Endothelial cell of umbilical vein (primary cell): ENCODE data around the gene PCGF1. TPM values are rescaled to one million over a fixed set of nuclear protein-coding genes. Genes with fewer than 3 reads are reported as not detected.

Experiments
- BruUV-seq: library from RNA; stranded (reverse); fragments of 400-500 nt; replicated peaks from 2 replicates; lab custom pipeline; 2021; lab: Mats Ljungman, UMichigan
- CTCF ChIA-PET: fragments of 300-600, 350-600 bp; sonication (Branson Sonifier 250); formaldehyde crosslinking; loops from one replicate; lab custom pipeline; 2021; ENCODE audit warnings: antibody characterized with exemption, inconsistent platforms; lab: Charles Lee
- POLR2A ChIA-PET: fragments of 300-600, 350-600 bp; sonication (Branson Sonifier 250); formaldehyde crosslinking; loops from one replicate; lab custom pipeline; 2021; ENCODE audit warnings: antibody characterized with exemption, inconsistent platforms; lab: Charles Lee
- DNase-seq: peaks from one replicate; pipeline ENCODE4 v3.0.0-alpha.2; 2011; ENCODE audit warnings: low read depth, low spot score
- FAIRE-seq: peaks from 2 replicates; lab custom pipeline; 2011; peaks lifted over from hg19 to GRCh38; lab: Jason Lieb, UNC
- H2AFZ ChIP-seq: 2 replicates; pipeline ENCODE4 v1.6.0; 2012; ENCODE audit warnings: low read depth, low read length, control low read depth, inconsistent platforms
- H3K27ac ChIP-seq: 2 replicates; pipeline ENCODE4 v1.5.1; 2011; ENCODE audit warnings: low read depth, mild to moderate bottlenecking, control low read depth, low read length, moderate library complexity; ENCODE audit not compliant: insufficient read depth
- H3K27me3 ChIP-seq, 2 experiments: 2 replicates each; pipeline versions ENCODE4 v1.6.0 to v1.6.1; 2011; ENCODE audit warnings: low read length in 2 of 2, mixed read lengths in 1 of 2; ENCODE audit not compliant: control insufficient read depth in 2 of 2, insufficient read depth in 2 of 2
- H3K36me3 ChIP-seq, 2 experiments: 2 replicates in 1 of 2; 3 replicates in 1 of 2; pipeline ENCODE4 v1.5.1; 2011; ENCODE audit warnings: low read length in 2 of 2, mild to moderate bottlenecking in 1 of 2, moderate library complexity in 1 of 2; ENCODE audit not compliant: control insufficient read depth in 2 of 2, insufficient read depth in 2 of 2; ENCODE audit errors: extremely low read depth in 1 of 2
- H3K4me1 ChIP-seq: 3 replicates; pipeline ENCODE4 v1.5.1; 2011; ENCODE audit warnings: mild to moderate bottlenecking, low read length; ENCODE audit not compliant: control insufficient read depth, insufficient read depth; ENCODE audit errors: extremely low read depth
- H3K4me2 ChIP-seq: 2 replicates; pipeline ENCODE4 v1.6.1; 2011; ENCODE audit warnings: low read length, control low read depth, mixed read lengths; ENCODE audit not compliant: insufficient read depth
- H3K4me3 ChIP-seq, 3 experiments: fragments of 200-600 bp in 1 of 3; sonication (generic), shearing (Covaris generic) in 1 of 3; replicated peaks in 1 of 3; 2 replicates each; pipeline ENCODE4 v1.5.1; 2011 to 2016; ENCODE audit warnings: control low read depth in 3 of 3, low read length in 3 of 3, mild to moderate bottlenecking in 2 of 3, inconsistent platforms in 1 of 3, low read depth in 1 of 3, moderate library complexity in 1 of 3; ENCODE audit not compliant: insufficient read depth in 1 of 3
- H3K79me2 ChIP-seq: 2 replicates; pipeline ENCODE4 v1.6.0; 2012; ENCODE audit warnings: low read length, inconsistent platforms; ENCODE audit not compliant: control insufficient read depth, insufficient read depth
- H3K9ac ChIP-seq: replicated peaks from 2 replicates; pipeline ENCODE3; 2011; ENCODE audit warnings: low read length, control low read depth; ENCODE audit not compliant: insufficient read depth; ENCODE audit errors: extremely low read depth
- H3K9me1 ChIP-seq: replicated peaks from 3 replicates; pipeline ENCODE4 v1.6.0; 2011; ENCODE audit warnings: mild to moderate bottlenecking, low read length; ENCODE audit not compliant: control insufficient read depth, insufficient read depth; ENCODE audit errors: extremely low read depth
- H3K9me3 ChIP-seq: replicated peaks from 2 replicates; pipeline ENCODE4 v1.5.1; 2012; ENCODE audit warnings: low read length, inconsistent platforms; ENCODE audit not compliant: control insufficient read depth, insufficient read depth
- H4K20me1 ChIP-seq: replicated peaks from 2 replicates; pipeline ENCODE3; 2011; ENCODE audit warnings: mild to moderate bottlenecking, low read length; ENCODE audit not compliant: control insufficient read depth, insufficient read depth; ENCODE audit errors: extremely low read depth
- EZH2 ChIP-seq: IDR thresholded peaks from 2 replicates; pipeline ENCODE4 v1.6.1; 2012; ENCODE audit warnings: borderline replicate concordance, low read depth, mild to moderate bottlenecking, moderate library complexity, low read length, inconsistent platforms; ENCODE audit not compliant: severe bottlenecking
- FOS ChIP-seq: IDR thresholded peaks from 2 replicates; pipeline ENCODE4 v1.6.1; 2011; ENCODE audit warnings: mild to moderate bottlenecking, low read length, moderate library complexity, borderline replicate concordance; ENCODE audit not compliant: insufficient read depth
- GATA2 ChIP-seq: IDR thresholded peaks from 2 replicates; pipeline ENCODE4 v1.7.0; 2011; ENCODE audit warnings: low read depth, mild to moderate bottlenecking, moderate library complexity, mixed read lengths, low read length; ENCODE audit not compliant: insufficient read length, insufficient read depth
- JUN ChIP-seq: IDR thresholded peaks from 2 replicates; pipeline ENCODE4 v1.6.1; 2011; ENCODE audit warnings: borderline replicate concordance, low read depth; ENCODE audit not compliant: insufficient read length, insufficient read depth
- MYC ChIP-seq: IDR thresholded peaks from one replicate; pipeline ENCODE4 v1.6.1; 2011; ENCODE audit warnings: mild to moderate bottlenecking, low read depth, low read length
- POLR2A ChIP-seq: IDR thresholded peaks from 2 replicates; pipeline ENCODE4 v1.6.1; 2012; ENCODE audit warnings: low read depth, mild to moderate bottlenecking, control low read depth, low read length
- POLR2AphosphoS5 ChIP-seq: IDR thresholded peaks from 2 replicates; pipeline ENCODE4 v1.6.1; 2012; ENCODE audit warnings: low read depth, mild to moderate bottlenecking, control low read depth, low read length, moderate library complexity; ENCODE audit not compliant: insufficient read depth
- dilution Hi-C: fragments of 300-500 bp; cut with MboI; formaldehyde crosslinking; loops from one replicate; pipeline ENCODE4 v1.15.0; 2019; ENCODE audit warnings: low sequenced_read_pairs; ENCODE audit not compliant: extremely low pct_ligation_motif_present
- intact Hi-C: fragments of 100-400 bp; cut with micrococcal nuclease; formaldehyde crosslinking; loops from one replicate; pipeline ENCODE4 v1.10.0; 2022
- polyA plus RNA-seq, 4 experiments: library from polyadenylated mRNA; depleted of rRNA in 3 of 4; stranded (reverse) in 3 of 4; unstranded in 1 of 4; fragments of >200 nt; gene quantifications; 2 replicates each; pipeline versions ENCODE4 v1.2.1 to v1.2.3, GENCODE V29; 2011 to 2012; ENCODE audit warnings: missing spikeins in 1 of 4
- total RNA-seq: library from RNA; stranded (reverse); gene quantifications from 2 replicates; pipeline ENCODE4 v1.2.3, GENCODE V29; 2021
- TF ChIP-seq, protein P1 (sequence below), 2 donors: IDR thresholded peaks; 1 replicate in 1 of 2; 2 replicates in 1 of 2; pipeline ENCODE4 v1.5.1; 2011; ENCODE audit warnings: low read length in 2 of 2, mild to moderate bottlenecking in 2 of 2, moderate library complexity in 2 of 2, control low read depth in 1 of 2, inconsistent platforms in 1 of 2, low read depth in 1 of 2; ENCODE audit not compliant: insufficient read depth in 1 of 2; ENCODE audit errors: extremely low read depth in 1 of 2
- TF ChIP-seq, protein P2 (sequence below): IDR thresholded peaks from 2 replicates; pipeline ENCODE4 v1.6.1; 2011; ENCODE audit not compliant: insufficient read depth, insufficient read length

The PCGF1 gene
- total and polyA plus RNA-seq, 2 donors (not counting 3 experiments of a cell fraction or from before 2014, with no cell fraction given) = 17.4 to 19.2 TPM

DNA sequence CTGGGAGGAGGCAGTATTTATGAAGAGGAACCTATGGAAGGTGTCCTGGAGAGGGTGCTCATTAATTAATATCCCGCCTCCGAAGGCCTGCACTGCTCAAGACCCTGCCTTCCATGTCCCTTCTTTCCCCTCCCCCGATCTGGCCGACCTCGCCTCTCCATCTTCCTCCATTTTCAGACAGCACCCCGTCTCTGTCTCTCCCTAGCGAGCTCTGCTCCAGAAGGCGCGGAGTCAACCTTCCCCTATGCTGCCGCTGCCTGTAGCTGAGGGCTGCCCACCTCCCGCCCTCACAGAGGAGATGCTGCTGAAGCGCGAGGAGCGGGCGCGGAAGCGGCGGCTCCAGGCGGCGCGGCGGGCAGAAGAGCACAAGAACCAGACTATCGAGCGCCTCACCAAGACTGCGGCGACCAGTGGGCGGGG lies 50.4 kb downstream of the PCGF1 start:
- H3K9me1 ChIP-seq = no peaks in the 10 kb centered on the region
- no peaks in the 10 kb centered on the region for H4K20me1 ChIP-seq
- POLR2A ChIA-PET = no interaction called here
- peak overlapping the region; percentile 58 for H3K4me2 ChIP-seq
- H3K79me2 ChIP-seq = peaks cover 2% of the 10 kb centered on the region
- FAIRE-seq (no peak), DNase-seq (peak; percentile 52)
- H3K9me3 ChIP-seq = no peaks in the 10 kb centered on the region
- H3K4me3 ChIP-seq = peak overlapping the region in 2 of 3 experiments; percentile 40 to 59
- CTCF ChIA-PET = interaction anchor here (0.9 to 2.3 kb wide), 3 partner anchors 11 to 24 kb away, joined by 3 to 7 read pairs (median 3); no protein-coding TSS in a partner anchor
- intact Hi-C loops = no loop called here
- H3K4me1 ChIP-seq = peaks cover 22% of the 10 kb centered on the region
- peak overlapping the region; percentile 59 for H2AFZ ChIP-seq
- H3K9ac ChIP-seq = peak overlapping the region; percentile 6
- TF ChIP-seq JUN (no peak), POLR2AphosphoS5 (no peak), EZH2 (no peak), GATA2 (no peak), FOS (no peak), POLR2A (no peak), MYC (no peak)
- TF ChIP-seq, protein P1, sequence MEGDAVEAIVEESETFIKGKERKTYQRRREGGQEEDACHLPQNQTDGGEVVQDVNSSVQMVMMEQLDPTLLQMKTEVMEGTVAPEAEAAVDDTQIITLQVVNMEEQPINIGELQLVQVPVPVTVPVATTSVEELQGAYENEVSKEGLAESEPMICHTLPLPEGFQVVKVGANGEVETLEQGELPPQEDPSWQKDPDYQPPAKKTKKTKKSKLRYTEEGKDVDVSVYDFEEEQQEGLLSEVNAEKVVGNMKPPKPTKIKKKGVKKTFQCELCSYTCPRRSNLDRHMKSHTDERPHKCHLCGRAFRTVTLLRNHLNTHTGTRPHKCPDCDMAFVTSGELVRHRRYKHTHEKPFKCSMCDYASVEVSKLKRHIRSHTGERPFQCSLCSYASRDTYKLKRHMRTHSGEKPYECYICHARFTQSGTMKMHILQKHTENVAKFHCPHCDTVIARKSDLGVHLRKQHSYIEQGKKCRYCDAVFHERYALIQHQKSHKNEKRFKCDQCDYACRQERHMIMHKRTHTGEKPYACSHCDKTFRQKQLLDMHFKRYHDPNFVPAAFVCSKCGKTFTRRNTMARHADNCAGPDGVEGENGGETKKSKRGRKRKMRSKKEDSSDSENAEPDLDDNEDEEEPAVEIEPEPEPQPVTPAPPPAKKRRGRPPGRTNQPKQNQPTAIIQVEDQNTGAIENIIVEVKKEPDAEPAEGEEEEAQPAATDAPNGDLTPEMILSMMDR (IDR thresholded peaks at IDR 0.05; ENCODE audit: extremely low read depth in 1 of 2, insufficient read depth in 1 of 2, low read depth in 1 of 2, low read length in 2 of 2) = no peak
- TF ChIP-seq, protein P2, sequence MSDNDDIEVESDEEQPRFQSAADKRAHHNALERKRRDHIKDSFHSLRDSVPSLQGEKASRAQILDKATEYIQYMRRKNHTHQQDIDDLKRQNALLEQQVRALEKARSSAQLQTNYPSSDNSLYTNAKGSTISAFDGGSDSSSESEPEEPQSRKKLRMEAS = no peak
- no peak overlapping the region for H3K27ac ChIP-seq
- dilution Hi-C loops = no loop called here
- peaks cover 0 to 4% of the 10 kb centered on the region in 2 experiments for H3K36me3 ChIP-seq
- no TSS peak for BruUV-seq
- H3K27me3 ChIP-seq = peaks cover 0 to 4% of the 10 kb centered on the region in 2 experiments

Other genes starting within 250 kb of the PCGF1 start
- 0.97 and 1.2 TPM in 2 replicates for gene SLC4A5, start 164.3 kb downstream of the PCGF1 start, total RNA-seq
- 0.12 and 0.21 TPM in 2 replicates for gene SLC4A5, start 164.3 kb downstream of the PCGF1 start, polyA plus RNA-seq
- gene DCTN1, start 127.4 kb downstream of the PCGF1 start, total RNA-seq = 165 and 170 TPM in 2 replicates
- 120 and 130 TPM in 2 replicates for gene DCTN1, start 127.4 kb downstream of the PCGF1 start, polyA plus RNA-seq
- gene C2orf81, start 86.1 kb downstream of the PCGF1 start, total RNA-seq = 0.51 and 0.71 TPM in 2 replicates
- 0.16 and 0.17 TPM in 2 replicates for gene C2orf81, start 86.1 kb downstream of the PCGF1 start, polyA plus RNA-seq
- 21.7 and 24.9 TPM in 2 replicates for gene WDR54, start 86.0 kb downstream of the PCGF1 start, total RNA-seq
- 46.3 and 53.0 TPM in 2 replicates for gene WDR54, start 86.0 kb downstream of the PCGF1 start, polyA plus RNA-seq
- gene RTKN, start 65.8 kb downstream of the PCGF1 start, total RNA-seq = 19.8 and 20.0 TPM in 2 replicates
- 20.7 and 27.5 TPM in 2 replicates for gene RTKN, start 65.8 kb downstream of the PCGF1 start, polyA plus RNA-seq
- 24.2 and 28.1 TPM in 2 replicates for gene INO80B, start 52.6 kb downstream of the PCGF1 start, total RNA-seq
- 14.1 and 15.1 TPM in 2 replicates for gene INO80B, start 52.6 kb downstream of the PCGF1 start, polyA plus RNA-seq
- gene WBP1, start 49.3 kb downstream of the PCGF1 start, total RNA-seq = 44.5 and 50.5 TPM in 2 replicates
- gene WBP1, start 49.3 kb downstream of the PCGF1 start, polyA plus RNA-seq = 209 and 241 TPM in 2 replicates
- 78.3 and 79.9 TPM in 2 replicates for gene MOGS, start 42.3 kb downstream of the PCGF1 start, total RNA-seq
- gene MOGS, start 42.3 kb downstream of the PCGF1 start, polyA plus RNA-seq = 75.9 and 88.0 TPM in 2 replicates
- gene MRPL53, start 35.0 kb downstream of the PCGF1 start, total RNA-seq = 69.7 and 70.4 TPM in 2 replicates
- gene MRPL53, start 35.0 kb downstream of the PCGF1 start, polyA plus RNA-seq = 68.7 and 107 TPM in 2 replicates
- 20.3 and 23.8 TPM in 2 replicates for gene CCDC142, start 24.7 kb downstream of the PCGF1 start, total RNA-seq
- 12.8 and 13.5 TPM in 2 replicates for gene CCDC142, start 24.7 kb downstream of the PCGF1 start, polyA plus RNA-seq
- 20.1 and 21.8 TPM in 2 replicates for gene TTC31, start 24.6 kb downstream of the PCGF1 start, total RNA-seq
- gene TTC31, start 24.6 kb downstream of the PCGF1 start, polyA plus RNA-seq = 24.1 and 24.8 TPM in 2 replicates
- gene LBX2, start 8.1 kb downstream of the PCGF1 start, total RNA-seq = 3.8 and 4.3 TPM in 2 replicates
- 2.8 and 4.0 TPM in 2 replicates for gene LBX2, start 8.1 kb downstream of the PCGF1 start, polyA plus RNA-seq
- gene TLX2, start 6.8 kb upstream of the PCGF1 start, total RNA-seq = not detected in 2 replicates
- not detected in 2 replicates for gene TLX2, start 6.8 kb upstream of the PCGF1 start, polyA plus RNA-seq
- gene DQX1, start 18.5 kb upstream of the PCGF1 start, total RNA-seq = 0.44 and 0.69 TPM in 2 replicates
- gene DQX1, start 18.5 kb upstream of the PCGF1 start, polyA plus RNA-seq = 0.03 and 0.06 TPM in 2 replicates
- gene AUP1, start 22.0 kb upstream of the PCGF1 start, total RNA-seq = 103 and 109 TPM in 2 replicates
- gene AUP1, start 22.0 kb upstream of the PCGF1 start, polyA plus RNA-seq = 187 and 203 TPM in 2 replicates
- 32.6 and 34.3 TPM in 2 replicates for gene HTRA2, start 22.2 kb upstream of the PCGF1 start, total RNA-seq
- gene HTRA2, start 22.2 kb upstream of the PCGF1 start, polyA plus RNA-seq = 52.8 and 54.1 TPM in 2 replicates
- 0.95 and 0.97 TPM in 2 replicates for gene LOXL3, start 46.2 kb upstream of the PCGF1 start, total RNA-seq
- gene LOXL3, start 46.2 kb upstream of the PCGF1 start, polyA plus RNA-seq = 1.1 and 1.3 TPM in 2 replicates
- 12.7 and 14.3 TPM in 2 replicates for gene DOK1, start 47.0 kb upstream of the PCGF1 start, total RNA-seq
- 10.4 and 13.8 TPM in 2 replicates for gene DOK1, start 47.0 kb upstream of the PCGF1 start, polyA plus RNA-seq
- not detected in 2 replicates for gene M1AP, start 140.6 kb upstream of the PCGF1 start, total RNA-seq
- 0.04 TPM in 1 of 2 replicates, not detected in the other for gene M1AP, start 140.6 kb upstream of the PCGF1 start, polyA plus RNA-seq
- 5.9 and 6.0 TPM in 2 replicates for gene SEMA4F, start 146.6 kb upstream of the PCGF1 start, total RNA-seq
- gene SEMA4F, start 146.6 kb upstream of the PCGF1 start, polyA plus RNA-seq = 4.9 and 5.3 TPM in 2 replicates